GM12874 (cell line): ENCODE data around the gene NUP50.
A peak's percentile ranks its signal among the peaks of the same experiment; 100 is the strongest.

Experiments used
- TF ChIP-seq, protein P1 (sequence below): IDR thresholded peaks from 2 replicates; pipeline ENCODE4 v1.5.1; 2011; ENCODE audit warnings: low read depth, mild to moderate bottlenecking, control low read depth, low read length, moderate library complexity; ENCODE audit not compliant: insufficient read depth

The NUP50 gene

DNA sequence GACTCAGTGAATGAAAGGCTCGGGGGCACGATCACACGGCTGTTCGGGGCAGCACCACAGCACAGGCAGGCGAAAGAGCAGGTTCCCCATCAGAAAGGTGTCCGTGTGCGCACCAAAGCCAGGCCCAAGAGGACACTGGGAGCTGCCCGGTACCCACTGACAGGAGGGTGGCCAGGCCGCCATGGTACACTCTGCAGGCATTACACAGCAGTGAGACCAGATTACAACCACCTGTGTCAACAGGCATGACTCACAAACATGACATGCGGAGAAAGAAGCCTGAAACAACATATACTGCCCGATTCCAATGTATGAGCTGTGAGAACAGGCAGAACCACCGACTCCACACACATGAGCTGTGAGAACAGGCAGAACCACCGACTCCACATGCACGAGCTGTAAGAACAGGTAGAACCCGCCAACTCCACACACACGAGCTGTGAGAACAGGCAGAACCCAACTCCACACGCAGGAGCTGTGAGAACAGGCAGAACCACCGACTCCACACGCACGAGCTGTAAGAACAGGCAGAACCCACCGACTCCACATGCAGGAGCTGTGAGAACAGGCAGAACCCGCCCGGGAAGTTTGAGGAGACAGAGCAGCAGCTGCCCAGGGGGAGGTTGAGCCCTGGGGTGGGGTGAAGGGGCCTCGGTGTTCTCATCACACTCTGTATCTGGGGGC lies 44.4 kb downstream of the NUP50 start:
- TF ChIP-seq, protein P1, sequence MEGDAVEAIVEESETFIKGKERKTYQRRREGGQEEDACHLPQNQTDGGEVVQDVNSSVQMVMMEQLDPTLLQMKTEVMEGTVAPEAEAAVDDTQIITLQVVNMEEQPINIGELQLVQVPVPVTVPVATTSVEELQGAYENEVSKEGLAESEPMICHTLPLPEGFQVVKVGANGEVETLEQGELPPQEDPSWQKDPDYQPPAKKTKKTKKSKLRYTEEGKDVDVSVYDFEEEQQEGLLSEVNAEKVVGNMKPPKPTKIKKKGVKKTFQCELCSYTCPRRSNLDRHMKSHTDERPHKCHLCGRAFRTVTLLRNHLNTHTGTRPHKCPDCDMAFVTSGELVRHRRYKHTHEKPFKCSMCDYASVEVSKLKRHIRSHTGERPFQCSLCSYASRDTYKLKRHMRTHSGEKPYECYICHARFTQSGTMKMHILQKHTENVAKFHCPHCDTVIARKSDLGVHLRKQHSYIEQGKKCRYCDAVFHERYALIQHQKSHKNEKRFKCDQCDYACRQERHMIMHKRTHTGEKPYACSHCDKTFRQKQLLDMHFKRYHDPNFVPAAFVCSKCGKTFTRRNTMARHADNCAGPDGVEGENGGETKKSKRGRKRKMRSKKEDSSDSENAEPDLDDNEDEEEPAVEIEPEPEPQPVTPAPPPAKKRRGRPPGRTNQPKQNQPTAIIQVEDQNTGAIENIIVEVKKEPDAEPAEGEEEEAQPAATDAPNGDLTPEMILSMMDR, result no peak

- TF ChIP-seq, protein P1, result no peak
Observed at GRCh38 chr22:45208696-45208992, 44.9 kb downstream of the NUP50 start.

DNA sequence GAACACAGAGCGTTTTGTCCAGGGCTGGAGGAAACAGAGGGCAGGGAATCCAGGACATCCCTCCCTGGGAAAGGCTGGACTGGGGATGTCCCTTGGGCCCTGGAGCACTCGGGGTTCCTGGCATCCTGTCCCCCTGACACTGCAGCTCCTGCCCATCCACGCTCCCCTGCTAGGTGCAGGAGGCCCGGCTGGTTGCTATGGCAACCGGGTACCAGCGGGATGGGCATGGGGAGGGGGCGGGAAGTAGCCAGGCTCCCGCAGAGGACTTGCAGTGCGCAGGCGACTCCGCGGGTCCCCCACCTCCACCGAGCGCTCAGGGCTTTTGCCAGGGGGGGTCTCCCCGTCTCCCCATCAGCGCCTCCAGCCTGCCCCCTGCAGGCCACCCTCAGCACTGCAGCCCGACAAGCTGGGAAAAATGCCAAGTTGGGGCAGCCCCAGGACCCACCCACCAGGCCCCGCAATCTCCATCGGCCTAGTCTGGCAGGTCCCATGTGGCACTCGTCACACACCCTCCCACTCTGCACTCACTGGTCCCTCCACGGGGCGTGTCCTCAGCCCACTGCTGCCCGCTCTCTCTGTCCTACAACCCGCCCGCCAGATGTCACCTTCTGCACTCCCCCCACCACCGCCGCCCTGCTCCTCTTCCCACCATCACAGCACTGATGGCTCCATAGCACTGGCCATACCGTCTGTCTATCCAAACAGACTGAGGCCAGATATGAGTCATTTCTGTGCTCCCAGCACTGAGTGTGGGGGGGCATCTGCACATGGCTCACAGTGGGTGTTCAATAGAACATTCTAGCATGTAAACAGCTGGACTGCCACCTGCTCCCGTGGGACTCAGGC lies 45.5 kb downstream of the NUP50 start:
- TF ChIP-seq, protein P1, result peak; percentile 83

- TF ChIP-seq, protein P1, result no peak
Observed at GRCh38 chr22:45210174-45210573, 46.4 kb downstream of the NUP50 start.

GRCh38 chr22:45210577-45210976 lies 46.9 kb downstream of the NUP50 start:
- TF ChIP-seq, protein P1, result no peak

GRCh38 chr22:45210991-45211390 lies 47.3 kb downstream of the NUP50 start:
- TF ChIP-seq, protein P1, result no peak

GRCh38 chr22:45211435-45211834 lies 47.7 kb downstream of the NUP50 start:
- TF ChIP-seq, protein P1, result no peak
